WTC11 (cell line): ENCODE results near the gene AGER. TPM values are rescaled to one million over a fixed set of nuclear protein-coding genes. Genes with fewer than 3 reads are reported as not detected.

Source experiments
- ATAC-seq: fragments of 200-7000 bp; cut with Tn5 transposase; 2 replicates; pipeline ENCODE4 v1.10.0; 2021; ENCODE audit warnings: mild to moderate bottlenecking, moderate library complexity
- CTCF ChIA-PET: fragments of 300-600 bp; sonication (Branson Sonifier 250); formaldehyde crosslinking; loops from one replicate; lab custom pipeline; 2021; ENCODE audit warnings: antibody characterized with exemption; lab: Charles Lee
- POLR2A ChIA-PET: fragments of 350-600 bp; sonication (Branson Sonifier 250); formaldehyde crosslinking; loops from one replicate; lab custom pipeline; 2021; ENCODE audit warnings: antibody characterized with exemption; lab: Charles Lee
- DNase-seq: peaks from one replicate; pipeline ENCODE4 v3.0.0; 2021; ENCODE audit warnings: low spot score
- H3K27ac Mint-ChIP-seq: 2 replicates; pipeline ENCODE4 v1.8.0; 2021; ENCODE audit warnings: mixed read lengths
- H3K27me3 Mint-ChIP-seq: 2 replicates; pipeline ENCODE4 v1.8.0; 2021; ENCODE audit warnings: low read depth, mild to moderate bottlenecking, moderate library complexity, mixed read lengths
- H3K36me3 Mint-ChIP-seq: 2 replicates; pipeline ENCODE4 v1.8.0; 2021; ENCODE audit warnings: mixed read lengths
- H3K4me1 Mint-ChIP-seq: 2 replicates; pipeline ENCODE4 v1.8.0; 2022; ENCODE audit warnings: mixed read lengths
- H3K4me3 Mint-ChIP-seq: 2 replicates; pipeline ENCODE4 v1.8.0; 2021; ENCODE audit warnings: mild to moderate bottlenecking, moderate library complexity, mixed read lengths
- H3K9me3 Mint-ChIP-seq: 2 replicates; pipeline ENCODE4 v1.8.0; 2021; ENCODE audit warnings: mixed read lengths
- CBFB ChIP-seq: sonication (generic); formaldehyde crosslinking; IDR thresholded peaks from 2 replicates; pipeline ENCODE4 v1.8.1; 2022; ENCODE audit warnings: mild to moderate bottlenecking, low read depth, missing genetic modification reagents
- E2F1 ChIP-seq: sonication (generic); formaldehyde crosslinking; IDR thresholded peaks from 2 replicates; pipeline ENCODE4 v1.8.0; 2022; ENCODE audit warnings: mild to moderate bottlenecking, missing genetic modification reagents
- ELF4 ChIP-seq: sonication (generic); formaldehyde crosslinking; IDR thresholded peaks from 2 replicates; pipeline ENCODE4 v1.8.1; 2022; ENCODE audit warnings: low read depth, mild to moderate bottlenecking, moderate library complexity, missing genetic modification reagents
- JAZF1 ChIP-seq: fragments of 250-450 bp; sonication (Bioruptor Pico); IDR thresholded peaks from 2 replicates; pipeline ENCODE4 v1.9.0; 2021; ENCODE audit warnings: moderate library complexity, mild to moderate bottlenecking, inconsistent platforms
- NR3C1 ChIP-seq: sonication (generic); formaldehyde crosslinking; conservative IDR thresholded peaks from 2 replicates; pipeline ENCODE4 v1.8.1; 2023; ENCODE audit warnings: low read depth, mild to moderate bottlenecking, missing genetic modification reagents
- PRDM15 ChIP-seq: sonication (generic); formaldehyde crosslinking; IDR thresholded peaks from 2 replicates; pipeline ENCODE4 v1.8.0; 2022; ENCODE audit warnings: missing genetic modification reagents
- SMAD3 ChIP-seq: sonication (generic); formaldehyde crosslinking; IDR thresholded peaks from 2 replicates; pipeline ENCODE4 v1.8.0; 2022; ENCODE audit warnings: missing genetic modification reagents, mild to moderate bottlenecking, borderline replicate concordance
- STAT6 ChIP-seq: sonication (generic); formaldehyde crosslinking; conservative IDR thresholded peaks from 2 replicates; pipeline ENCODE4 v1.8.1; 2023; ENCODE audit warnings: mild to moderate bottlenecking, low read depth, missing genetic modification reagents, moderate library complexity
- TCF7 ChIP-seq: sonication (generic); formaldehyde crosslinking; IDR thresholded peaks from 2 replicates; pipeline ENCODE4 v1.8.0; 2022; ENCODE audit warnings: mild to moderate bottlenecking, low read depth, missing genetic modification reagents, moderate library complexity
- ZNF263 ChIP-seq: sonication (generic); formaldehyde crosslinking; IDR thresholded peaks from 2 replicates; pipeline ENCODE4 v1.8.1; 2022; ENCODE audit warnings: low read depth, mild to moderate bottlenecking, moderate library complexity, missing genetic modification reagents
- total RNA-seq: library from RNA; stranded (reverse); gene quantifications from 3 replicates; pipeline ENCODE4 v1.2.3, GENCODE V29; 2021
- TF ChIP-seq, protein P1 (sequence below): sonication (generic); formaldehyde crosslinking; IDR thresholded peaks from 2 replicates; pipeline ENCODE4 v1.8.1; 2022; ENCODE audit warnings: mild to moderate bottlenecking, missing genetic modification reagents, moderate library complexity, borderline replicate concordance

The AGER gene
- total RNA-seq, 1 experiment from 2014 or later: 18.1 TPM

GRCh38 chr6:32191696-32192607 is 7.9 kb upstream of the AGER start (continued):
- TF ChIP-seq STAT6 (CRISPR knock-in tag): no peak

- Mint-ChIP-seq H3K9me3 (no peaks in the 10 kb centered on the region), H3K27me3 (no peaks in the 10 kb centered on the region), H3K27ac (peak overlapping the region; percentile 70), H3K4me3 (peak overlapping the region; percentile 29), H3K4me1 (peaks cover 61% of the 10 kb centered on the region), H3K36me3 (peaks cover 22% of the 10 kb centered on the region)
- ATAC-seq (no peak), DNase-seq (no peak)
- ChIA-PET CTCF (interaction anchor here (1.2 to 1.9 kb wide), 3 partner anchors 9 to 72 kb away, joined by 3 to 11 read pairs (median 7); partner anchors contain the start of gene PRRT1), POLR2A (interaction anchor here (0.5 to 1.2 kb wide), 2 partner anchors 63 to 568 kb away, joined by 3 read pairs; partner anchors contain the start of gene ATF6B)
- TF ChIP-seq NR3C1 (no peak), ZNF263 (CRISPR knock-in tag) (no peak), PRDM15 (CRISPR knock-in tag) (no peak), E2F1 (CRISPR knock-in tag) (no peak), SMAD3 (CRISPR knock-in tag) (no peak), ELF4 (CRISPR knock-in tag) (no peak), TCF7 (CRISPR knock-in tag) (no peak), JAZF1 (CRISPR knock-in tag) (no peak), CBFB (CRISPR knock-in tag) (no peak)
- TF ChIP-seq, protein P1, sequence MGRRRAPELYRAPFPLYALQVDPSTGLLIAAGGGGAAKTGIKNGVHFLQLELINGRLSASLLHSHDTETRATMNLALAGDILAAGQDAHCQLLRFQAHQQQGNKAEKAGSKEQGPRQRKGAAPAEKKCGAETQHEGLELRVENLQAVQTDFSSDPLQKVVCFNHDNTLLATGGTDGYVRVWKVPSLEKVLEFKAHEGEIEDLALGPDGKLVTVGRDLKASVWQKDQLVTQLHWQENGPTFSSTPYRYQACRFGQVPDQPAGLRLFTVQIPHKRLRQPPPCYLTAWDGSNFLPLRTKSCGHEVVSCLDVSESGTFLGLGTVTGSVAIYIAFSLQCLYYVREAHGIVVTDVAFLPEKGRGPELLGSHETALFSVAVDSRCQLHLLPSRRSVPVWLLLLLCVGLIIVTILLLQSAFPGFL: no peak
Observed at GRCh38 chr6:32190911-32191677, 7.0 kb upstream of the AGER start.
